Ovary (tissue), 9 donors: ENCODE results near the gene GRWD1. TPM values are rescaled to one million over a fixed set of nuclear protein-coding genes. Genes with fewer than 3 reads are reported as not detected.

Experiments
- DNase-seq, 5 donors: peaks; one replicate each; pipeline ENCODE4 v3.0.0-alpha.2; 2019 to 2020
- H3K27ac ChIP-seq, 2 donors: fragments of 200-600 bp; one replicate each; pipeline versions ENCODE4 v1.5.1 to v1.8.0; 2019 to 2022
- H3K27me3 ChIP-seq: fragments of 200-600 bp; one replicate; pipeline ENCODE4 v1.8.0; 2022
- H3K36me3 ChIP-seq: fragments of 200-600 bp; sonication (generic); one replicate; pipeline ENCODE4 v1.5.1; 2019
- H3K4me1 ChIP-seq: one replicate; pipeline ENCODE4 v1.8.1; 2013; ENCODE audit warnings: mild to moderate bottlenecking, moderate library complexity; ENCODE audit not compliant: insufficient read depth
- H3K4me3 ChIP-seq: fragments of 200-600 bp; sonication (generic); one replicate; pipeline ENCODE4 v1.5.1; 2017
- H3K9me3 ChIP-seq, 2 donors: fragments of 200-600 bp in 1 of 2; sonication (generic) in 1 of 2; one replicate each; pipeline versions ENCODE4 v1.5.1 to v1.8.1; 2013 to 2019; ENCODE audit warnings: mild to moderate bottlenecking in 1 of 2, moderate library complexity in 1 of 2
- CTCF ChIP-seq, 3 donors: fragments of 450-650 bp in 2 of 3; fragments of 200-600 bp in 1 of 3; IDR thresholded peaks; one replicate each; pipeline versions ENCODE4 v1.5.1 to v1.8.0; 2016 to 2022; ENCODE audit warnings: antibody characterized with exemption in 3 of 3, mild to moderate bottlenecking in 1 of 3
- EP300 ChIP-seq: sonication (generic); formaldehyde crosslinking; IDR thresholded peaks from one replicate; pipeline ENCODE4 v1.6.1; 2017; ENCODE audit warnings: antibody characterized with exemption
- POLR2A ChIP-seq: fragments of 450-650 bp; IDR thresholded peaks from one replicate; pipeline ENCODE4 v1.6.1; 2017; ENCODE audit warnings: antibody characterized with exemption, mild to moderate bottlenecking, moderate library complexity
- WGBS, 3 donors: extraction: QIAGEN DNeasy Blood & Tissue Kit in 1 of 3; methylation state at CpG; one replicate each; pipeline versions ENCODE4 v1.1.5 to v1.1.7; 2013 to 2017; 5-methylcytosine and 5-hydroxymethylcytosine counted together
- intact Hi-C, 4 donors: fragments of 100-400 bp; cut with DNase I; formaldehyde crosslinking; loops; one replicate each; pipeline versions ENCODE4 v1.11.0 to v1.15.1; 2022 to 2023
- polyA plus RNA-seq, 2 donors: library from polyadenylated mRNA; stranded (reverse); fragments of 200-250 nt in 1 of 2; fragments of 350-450 nt in 1 of 2; fragmentation: Illumina TruSeq in 1 of 2; extraction: RNeasy Lipid Tissue Mini Kit (QIAGEN cat#74804) in 1 of 2; gene quantifications; one replicate each; pipeline ENCODE4 v1.2.3, GENCODE V29; 2013 to 2014
- total RNA-seq, 7 donors: library from RNA; depleted of rRNA in 2 of 7; stranded (reverse); fragments of >200 nt in 2 of 7; fragmentation: NEBNext Ultra II Directional in 3 of 7; extraction: Animal tissue kit (Norgen Biotek cat#: 25700) in 3 of 7; gene quantifications; one replicate each; pipeline versions ENCODE4 v1.1.0 to v1.2.4, GENCODE V29; 2016 to 2023
- donor health status: DM: no; HTN: no; CAD: no; lungs with moderate emphysema.
- donor health status: DM: no; HTN: no; CAD: no.
- donor health status: Bipolar disorder and iron deficiency.
- donor health status: DM: yes; HTN: yes; CAD: no.
- donor health status: DM: no; HTN: no; CAD: no.
- donor health status: DM: yes; HTN: yes; CAD: no.

Gene GRWD1
- total and polyA plus RNA-seq, 9 donors, result 9.5 to 41.9 (median 27.9) TPM

- no peaks in the 10 kb centered on the region for H3K36me3 ChIP-seq
Measured at GRCh38 chr19:48455171-48455907, 9.6 kb downstream of the GRWD1 start, which contains the start of gene KCNJ14. TSS of gene KCNJ14 (plus strand) at chr19:48455574. CDS start at chr19:48461725, 6,151 bp downstream.

GRCh38 chr19:48455908-48456562, 10.3 kb downstream of the GRWD1 start:
- Histone ChIP-seq H3K4me3 (no peak overlapping the region), H3K27me3 (no peaks in the 10 kb centered on the region), H3K9me3 (no peaks in the 10 kb centered on the region), H3K27ac (no peak overlapping the region), H3K4me1 (no peaks in the 10 kb centered on the region), H3K36me3 (no peaks in the 10 kb centered on the region)
- peak in 2 of 5 donors; percentile 16 to 27 for DNase-seq
- WGBS, 3 donors, result 79 to 89% (median 82%) methylated on average over 11 of the region's 11 CpGs
- TF ChIP-seq EP300, result no peak
- TF ChIP-seq CTCF (IDR thresholded peaks at IDR 0.05), result no peak
- no peak for TF ChIP-seq POLR2A
- intact Hi-C loops, result no loop called here

More at GRCh38 chr19:48455171-48455907, 9.6 kb downstream of the GRWD1 start, which contains the start of gene KCNJ14:
- peak in 1 of 5 donors; percentile 9 for DNase-seq
- H3K27ac ChIP-seq, result no peak within 1 kb of the TSS
- TF ChIP-seq CTCF (IDR thresholded peaks at IDR 0.05), result no peak
- no peak for TF ChIP-seq EP300
- no peak for TF ChIP-seq POLR2A
- no peaks in the 10 kb centered on the region for H3K9me3 ChIP-seq
- H3K4me3 ChIP-seq, result no peak within 1 kb of the TSS
- intact Hi-C loops, result no loop called here
- WGBS, 3 donors, result 70 to 74% (median 72%) methylated on average over 15 to 16 of the region's 16 CpGs
- no peaks in the 10 kb centered on the region for H3K4me1 ChIP-seq
- no peaks in the 10 kb centered on the region for H3K27me3 ChIP-seq

GRCh38 chr19:48456864-48457263, 11.1 kb downstream of the GRWD1 start:
- no peaks in the 10 kb centered on the region for H3K27me3 ChIP-seq
- no peak overlapping the region for H3K27ac ChIP-seq
- 95 to 96% (median 96%) methylated on average over 4 of the region's 4 CpGs for WGBS, 3 donors
- H3K4me3 ChIP-seq, result no peak overlapping the region
- no peaks in the 10 kb centered on the region for H3K4me1 ChIP-seq
- H3K36me3 ChIP-seq, result no peaks in the 10 kb centered on the region
- DNase-seq, result no peak
- TF ChIP-seq CTCF (IDR thresholded peaks at IDR 0.05) (no peak), EP300 (no peak), POLR2A (no peak)
- H3K9me3 ChIP-seq, result no peaks in the 10 kb centered on the region
- intact Hi-C loops, result no loop called here

- no peak for DNase-seq
- intact Hi-C loops, result no loop called here
- no peaks in the 10 kb centered on the region for H3K9me3 ChIP-seq
- H3K4me1 ChIP-seq, result no peaks in the 10 kb centered on the region
- H3K27me3 ChIP-seq, result no peaks in the 10 kb centered on the region
- H3K4me3 ChIP-seq, result no peak overlapping the region
- H3K36me3 ChIP-seq, result no peaks in the 10 kb centered on the region
- no peak overlapping the region for H3K27ac ChIP-seq
- TF ChIP-seq CTCF (IDR thresholded peaks at IDR 0.05) (no peak), POLR2A (no peak), EP300 (no peak)
- WGBS, 3 donors, result 78 to 83% (median 79%) methylated on average over 2 of the region's 2 CpGs
Measured at GRCh38 chr19:48458016-48458415, 12.2 kb downstream of the GRWD1 start.
